ENCODE measurements around the gene CNOT4. TPM values are rescaled to one million over a fixed set of nuclear protein-coding genes. Genes with fewer than 3 reads are reported as not detected.

CNOT4 gene
- total RNA-seq, 1 donor from 2014 or later: 9.4 TPM

DNA sequence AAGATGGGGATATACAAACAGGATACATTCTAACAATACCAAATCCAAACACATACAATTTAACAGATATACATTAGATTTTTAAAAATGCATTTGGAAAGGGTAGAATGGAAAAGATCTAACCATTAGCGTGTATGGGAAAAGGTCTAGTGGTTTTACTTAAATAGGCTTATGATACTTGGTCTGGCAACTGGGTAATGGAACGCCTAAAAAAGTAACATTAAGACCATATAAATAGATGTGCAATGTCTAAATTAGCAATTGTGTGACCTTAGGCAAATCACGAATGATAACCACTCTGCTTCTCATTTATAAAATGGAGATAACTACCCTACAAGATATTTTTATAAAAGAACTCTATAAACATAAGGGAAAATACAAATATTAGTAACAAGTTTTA, 135.2 kb downstream of the CNOT4 start:
- no peak for DNase-seq (ENCODE audit: low read depth)
- TF ChIP-seq, protein P1, sequence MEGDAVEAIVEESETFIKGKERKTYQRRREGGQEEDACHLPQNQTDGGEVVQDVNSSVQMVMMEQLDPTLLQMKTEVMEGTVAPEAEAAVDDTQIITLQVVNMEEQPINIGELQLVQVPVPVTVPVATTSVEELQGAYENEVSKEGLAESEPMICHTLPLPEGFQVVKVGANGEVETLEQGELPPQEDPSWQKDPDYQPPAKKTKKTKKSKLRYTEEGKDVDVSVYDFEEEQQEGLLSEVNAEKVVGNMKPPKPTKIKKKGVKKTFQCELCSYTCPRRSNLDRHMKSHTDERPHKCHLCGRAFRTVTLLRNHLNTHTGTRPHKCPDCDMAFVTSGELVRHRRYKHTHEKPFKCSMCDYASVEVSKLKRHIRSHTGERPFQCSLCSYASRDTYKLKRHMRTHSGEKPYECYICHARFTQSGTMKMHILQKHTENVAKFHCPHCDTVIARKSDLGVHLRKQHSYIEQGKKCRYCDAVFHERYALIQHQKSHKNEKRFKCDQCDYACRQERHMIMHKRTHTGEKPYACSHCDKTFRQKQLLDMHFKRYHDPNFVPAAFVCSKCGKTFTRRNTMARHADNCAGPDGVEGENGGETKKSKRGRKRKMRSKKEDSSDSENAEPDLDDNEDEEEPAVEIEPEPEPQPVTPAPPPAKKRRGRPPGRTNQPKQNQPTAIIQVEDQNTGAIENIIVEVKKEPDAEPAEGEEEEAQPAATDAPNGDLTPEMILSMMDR (conservative IDR thresholded peaks at IDR 0.05; ENCODE audit: low read depth, low read length): no peak
- H3K4me3 ChIP-seq (ENCODE audit: low read depth, low read length): no peak overlapping the region

DNA sequence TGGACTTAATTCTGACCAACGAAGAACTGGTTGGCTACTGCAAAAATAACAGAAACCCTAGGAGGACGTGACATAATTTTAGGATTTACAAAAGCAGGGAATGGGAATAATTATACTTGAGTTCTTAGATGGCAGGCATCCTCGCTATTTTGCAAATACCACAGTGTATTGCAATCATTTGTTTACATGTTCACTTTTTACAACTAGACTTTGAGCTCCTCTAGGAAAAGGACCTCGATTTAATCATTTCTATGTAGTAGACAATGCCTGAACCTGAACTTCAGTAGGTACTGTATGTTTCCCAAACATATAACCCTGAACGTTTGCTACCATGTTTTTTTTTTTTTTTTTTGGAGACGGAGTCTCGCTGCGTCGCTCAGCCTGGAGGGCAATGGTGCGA, 137.7 kb downstream of the CNOT4 start:
- H3K4me3 ChIP-seq (ENCODE audit: low read depth, low read length): no peak overlapping the region
- TF ChIP-seq, protein P1 (conservative IDR thresholded peaks at IDR 0.05; ENCODE audit: low read depth, low read length): no peak
- DNase-seq (ENCODE audit: low read depth): no peak

DNA sequence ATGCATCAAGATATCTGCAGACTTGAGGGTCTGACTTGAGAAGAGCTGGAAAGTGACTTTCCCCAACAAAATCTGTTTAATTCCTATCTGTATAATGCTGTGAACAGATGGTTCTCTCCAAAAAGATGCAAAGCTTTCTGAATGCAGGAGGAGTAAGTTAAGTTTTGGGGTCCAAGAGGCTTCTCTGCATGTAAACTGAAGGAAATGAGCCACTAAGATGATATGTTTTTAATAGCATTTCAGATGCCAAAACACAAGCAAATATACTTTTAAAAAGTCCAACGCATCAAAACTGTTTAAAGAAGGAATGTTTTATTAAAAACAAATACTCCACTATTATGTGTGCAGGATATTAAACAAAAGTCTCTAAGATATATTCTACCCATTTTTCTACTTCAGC, 139.2 kb downstream of the CNOT4 start:
- H3K4me3 ChIP-seq (ENCODE audit: low read depth, low read length): no peak overlapping the region
- TF ChIP-seq, protein P1 (conservative IDR thresholded peaks at IDR 0.05; ENCODE audit: low read depth, low read length): no peak
- no peak for DNase-seq (ENCODE audit: low read depth)

DNA sequence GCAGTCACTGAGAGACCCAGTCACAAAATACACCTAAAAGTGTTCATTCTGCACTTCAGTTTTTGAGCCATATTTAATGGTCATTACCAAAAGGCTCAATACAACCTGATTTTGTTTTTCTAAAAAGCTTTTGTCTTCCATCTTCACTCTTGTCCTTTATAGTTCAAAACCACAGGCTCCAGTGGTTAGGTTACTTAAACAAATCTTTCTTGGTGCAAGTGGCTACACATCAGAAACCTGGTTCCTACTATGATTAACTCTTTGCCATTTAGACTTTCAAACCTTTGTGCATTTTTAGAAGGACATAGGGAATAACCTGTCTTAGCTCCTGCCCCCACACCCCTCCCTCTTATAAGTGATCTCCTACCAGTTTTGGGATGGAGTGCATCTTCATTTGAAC, 140.5 kb downstream of the CNOT4 start:
- TF ChIP-seq, protein P1 (conservative IDR thresholded peaks at IDR 0.05; ENCODE audit: low read depth, low read length): no peak
- no peak overlapping the region for H3K4me3 ChIP-seq (ENCODE audit: low read depth, low read length)
- DNase-seq (ENCODE audit: low read depth): no peak

DNA sequence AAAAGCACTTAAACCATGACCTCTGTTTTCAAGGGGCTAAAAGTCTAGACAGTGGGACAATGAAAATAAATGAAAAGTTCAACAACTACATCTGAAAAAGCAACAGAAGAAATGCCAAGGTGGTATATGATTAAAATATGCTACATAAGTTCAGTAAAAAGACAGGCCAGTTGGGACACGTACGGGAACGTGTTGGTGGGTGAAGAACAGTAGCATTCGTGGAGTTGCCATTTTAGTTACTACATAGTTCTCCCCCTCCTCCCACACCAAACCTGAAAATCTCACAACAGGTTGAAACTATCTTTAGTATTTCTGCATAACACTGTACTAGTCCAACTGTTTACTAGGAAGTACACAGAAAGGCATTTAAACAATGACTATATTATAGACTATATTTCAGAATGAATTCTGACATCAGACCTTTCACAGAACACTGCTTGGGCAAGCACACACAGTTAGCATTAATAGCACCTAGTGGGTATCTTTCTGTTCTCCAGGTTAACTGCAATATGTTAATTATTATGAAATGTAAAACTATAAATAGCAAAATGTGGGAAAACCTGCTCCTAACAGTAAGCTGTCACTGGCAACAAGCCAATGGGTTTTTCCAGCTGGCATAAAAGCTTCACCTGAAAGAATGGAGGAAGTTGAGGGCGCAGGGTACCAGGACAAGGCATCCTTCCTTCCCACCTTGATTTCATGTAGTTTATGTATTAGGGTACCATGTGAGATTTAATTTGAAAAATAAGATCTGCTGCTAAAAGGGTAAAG, 141.3 kb downstream of the CNOT4 start:
- no peak for DNase-seq (ENCODE audit: low read depth)
- TF ChIP-seq, protein P1 (conservative IDR thresholded peaks at IDR 0.05; ENCODE audit: low read depth, low read length): no peak
- no peak overlapping the region for H3K4me3 ChIP-seq (ENCODE audit: low read depth, low read length)

DNA sequence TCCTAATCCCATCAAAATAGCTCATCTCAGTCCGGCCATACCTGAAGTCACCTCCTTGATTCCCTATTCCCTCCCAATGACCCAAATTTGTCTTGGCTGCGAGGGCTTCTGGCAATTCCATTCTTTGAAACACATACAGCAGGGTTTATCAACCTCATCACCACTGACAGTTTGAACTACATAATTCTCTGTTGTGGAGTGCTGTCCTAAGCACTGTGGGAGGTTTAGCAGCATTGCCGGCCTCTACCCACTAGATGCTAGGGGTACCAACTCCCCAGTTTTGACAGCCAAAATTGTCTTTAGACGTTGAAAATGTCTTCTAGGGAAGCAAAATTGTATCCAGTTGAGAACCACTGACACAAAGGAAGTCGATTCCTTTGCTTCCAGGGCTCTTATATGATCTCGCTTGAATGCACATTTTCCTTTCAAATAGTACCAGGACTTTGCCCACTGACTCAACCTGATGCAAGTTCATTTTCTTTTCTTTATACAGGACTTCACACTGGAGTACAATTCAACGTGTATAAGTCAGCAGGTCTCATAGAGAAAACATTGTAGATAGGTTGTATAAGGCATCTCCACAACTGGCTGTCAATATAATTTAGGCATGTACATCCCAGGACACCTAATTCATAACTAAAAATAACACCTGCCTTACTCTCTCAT, 142.9 kb downstream of the CNOT4 start:
- DNase-seq (ENCODE audit: low read depth): peak; percentile 48
- H3K4me3 ChIP-seq (ENCODE audit: low read depth, low read length): no peak overlapping the region
- TF ChIP-seq, protein P1 (conservative IDR thresholded peaks at IDR 0.05; ENCODE audit: low read depth, low read length): no peak
